Measurements from ENCODE around the gene HDGFL1. TPM values are rescaled to one million over a fixed set of nuclear protein-coding genes. Genes with fewer than 3 reads are reported as not detected.

Gene HDGFL1
- total and polyA plus RNA-seq, 2 experiments from 2014 or later, result not detected

DNA sequence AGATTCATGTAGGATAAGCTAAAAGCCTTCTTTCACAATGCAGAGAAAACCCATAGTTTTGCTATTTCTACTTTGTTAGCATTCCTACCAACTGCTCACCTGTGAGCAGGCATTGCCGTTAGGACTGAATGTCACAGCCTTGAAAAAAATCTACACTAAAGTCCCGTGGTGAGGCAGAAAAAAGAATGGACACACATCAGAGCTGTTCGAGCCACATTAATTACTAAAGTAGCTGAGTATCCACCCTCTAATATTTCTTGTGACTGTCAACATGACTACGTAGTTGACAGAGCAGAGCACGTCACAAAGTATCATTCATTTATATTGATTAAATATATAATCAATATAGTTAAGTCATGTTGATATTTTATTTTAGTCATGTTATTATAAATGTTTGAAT, 10.1 kb downstream of the HDGFL1 start (continued):
- TF ChIP-seq EZH2 (IDR thresholded peaks at IDR 0.05; ENCODE audit: low read depth, unreplicated experiment) (no peak), EZH2phosphoT487 (IDR thresholded peaks at IDR 0.05; ENCODE audit: unreplicated experiment) (no peak), CREB1 (CRISPR knock-in tag; IDR thresholded peaks at IDR 0.05; ENCODE audit: low read depth) (no peak), JUNB (IDR thresholded peaks at IDR 0.05; ENCODE audit: unreplicated experiment) (no peak), ZNF114 (CRISPR knock-in tag; IDR thresholded peaks at IDR 0.05) (no peak), POLR2AphosphoS5 (IDR thresholded peaks at IDR 0.05; ENCODE audit: low read depth) (no peak), ZNF331 (CRISPR knock-in tag; IDR thresholded peaks at IDR 0.05; ENCODE audit: low read depth) (no peak)
- TF ChIP-seq, protein P1, sequence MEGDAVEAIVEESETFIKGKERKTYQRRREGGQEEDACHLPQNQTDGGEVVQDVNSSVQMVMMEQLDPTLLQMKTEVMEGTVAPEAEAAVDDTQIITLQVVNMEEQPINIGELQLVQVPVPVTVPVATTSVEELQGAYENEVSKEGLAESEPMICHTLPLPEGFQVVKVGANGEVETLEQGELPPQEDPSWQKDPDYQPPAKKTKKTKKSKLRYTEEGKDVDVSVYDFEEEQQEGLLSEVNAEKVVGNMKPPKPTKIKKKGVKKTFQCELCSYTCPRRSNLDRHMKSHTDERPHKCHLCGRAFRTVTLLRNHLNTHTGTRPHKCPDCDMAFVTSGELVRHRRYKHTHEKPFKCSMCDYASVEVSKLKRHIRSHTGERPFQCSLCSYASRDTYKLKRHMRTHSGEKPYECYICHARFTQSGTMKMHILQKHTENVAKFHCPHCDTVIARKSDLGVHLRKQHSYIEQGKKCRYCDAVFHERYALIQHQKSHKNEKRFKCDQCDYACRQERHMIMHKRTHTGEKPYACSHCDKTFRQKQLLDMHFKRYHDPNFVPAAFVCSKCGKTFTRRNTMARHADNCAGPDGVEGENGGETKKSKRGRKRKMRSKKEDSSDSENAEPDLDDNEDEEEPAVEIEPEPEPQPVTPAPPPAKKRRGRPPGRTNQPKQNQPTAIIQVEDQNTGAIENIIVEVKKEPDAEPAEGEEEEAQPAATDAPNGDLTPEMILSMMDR (conservative IDR thresholded peaks at IDR 0.05; ENCODE audit: low read depth in 2 of 2), result no peak
- TF ChIP-seq, protein P2, sequence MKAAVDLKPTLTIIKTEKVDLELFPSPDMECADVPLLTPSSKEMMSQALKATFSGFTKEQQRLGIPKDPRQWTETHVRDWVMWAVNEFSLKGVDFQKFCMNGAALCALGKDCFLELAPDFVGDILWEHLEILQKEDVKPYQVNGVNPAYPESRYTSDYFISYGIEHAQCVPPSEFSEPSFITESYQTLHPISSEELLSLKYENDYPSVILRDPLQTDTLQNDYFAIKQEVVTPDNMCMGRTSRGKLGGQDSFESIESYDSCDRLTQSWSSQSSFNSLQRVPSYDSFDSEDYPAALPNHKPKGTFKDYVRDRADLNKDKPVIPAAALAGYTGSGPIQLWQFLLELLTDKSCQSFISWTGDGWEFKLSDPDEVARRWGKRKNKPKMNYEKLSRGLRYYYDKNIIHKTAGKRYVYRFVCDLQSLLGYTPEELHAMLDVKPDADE (IDR thresholded peaks at IDR 0.05), result no peak

DNA sequence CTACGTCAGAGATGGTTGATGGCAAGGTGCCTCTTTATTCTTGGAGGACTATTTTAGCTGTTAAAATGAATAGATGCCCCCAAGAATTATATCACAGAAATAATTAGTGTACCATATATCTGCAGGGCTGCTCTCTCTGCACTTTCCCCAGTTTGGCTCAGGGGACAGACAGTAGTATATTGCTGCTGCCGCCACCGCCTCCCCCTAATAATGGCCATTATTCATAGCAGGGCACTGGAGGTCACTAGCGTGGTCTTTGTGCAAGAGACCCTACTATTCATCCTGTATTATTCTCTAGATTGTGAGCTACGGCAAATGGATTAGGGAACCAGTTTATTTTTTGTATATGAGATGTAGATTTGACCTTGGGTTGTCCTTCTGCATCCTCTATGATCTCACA, 11.0 kb downstream of the HDGFL1 start:
- no peak overlapping the region for H2AFZ ChIP-seq
- Mint-ChIP-seq H3K4me1 (peaks cover 45% of the 10 kb centered on the region), H3K9me3 (no peaks in the 10 kb centered on the region), H3K27ac (0 out of 2 replicates have a peak overlapping the region, but pooled peaks have one; percentile 36), H3K36me3 (ENCODE audit: low read depth) (no peaks in the 10 kb centered on the region), H3K27me3 (ENCODE audit: insufficient read depth, low read depth, poor library complexity) (no peaks in the 10 kb centered on the region), H3K4me3 (no peak overlapping the region)
- H3K9me2 ChIP-seq (ENCODE audit: insufficient read depth), result no peaks in the 10 kb centered on the region
- no peaks in the 10 kb centered on the region for H3F3A ChIP-seq (replicated peaks; ENCODE audit: low read depth)
- ATAC-seq, result no peak
- H3K4me3 ChIP-seq, result no peak overlapping the region
- peaks cover 28% of the 10 kb centered on the region for H3K4me1 ChIP-seq (ENCODE audit: insufficient read depth)
- no peaks in the 10 kb centered on the region for H3K36me3 ChIP-seq (ENCODE audit: insufficient read depth)
- TF ChIP-seq ZNF114 (CRISPR knock-in tag; IDR thresholded peaks at IDR 0.05), result no peak
- no peaks in the 10 kb centered on the region for H3K79me2 ChIP-seq (replicated peaks; ENCODE audit: insufficient read depth)
- no peak overlapping the region for H3K4me2 ChIP-seq
- no peaks in the 10 kb centered on the region for H3K27me3 ChIP-seq (ENCODE audit: insufficient read depth)
- H3K27ac ChIP-seq (ENCODE audit: low read depth), result no peak overlapping the region
- H4K20me1 ChIP-seq (replicated peaks; ENCODE audit: insufficient read depth), result no peaks in the 10 kb centered on the region
- no peak for DNase-seq (ENCODE audit: low spot score)

DNA sequence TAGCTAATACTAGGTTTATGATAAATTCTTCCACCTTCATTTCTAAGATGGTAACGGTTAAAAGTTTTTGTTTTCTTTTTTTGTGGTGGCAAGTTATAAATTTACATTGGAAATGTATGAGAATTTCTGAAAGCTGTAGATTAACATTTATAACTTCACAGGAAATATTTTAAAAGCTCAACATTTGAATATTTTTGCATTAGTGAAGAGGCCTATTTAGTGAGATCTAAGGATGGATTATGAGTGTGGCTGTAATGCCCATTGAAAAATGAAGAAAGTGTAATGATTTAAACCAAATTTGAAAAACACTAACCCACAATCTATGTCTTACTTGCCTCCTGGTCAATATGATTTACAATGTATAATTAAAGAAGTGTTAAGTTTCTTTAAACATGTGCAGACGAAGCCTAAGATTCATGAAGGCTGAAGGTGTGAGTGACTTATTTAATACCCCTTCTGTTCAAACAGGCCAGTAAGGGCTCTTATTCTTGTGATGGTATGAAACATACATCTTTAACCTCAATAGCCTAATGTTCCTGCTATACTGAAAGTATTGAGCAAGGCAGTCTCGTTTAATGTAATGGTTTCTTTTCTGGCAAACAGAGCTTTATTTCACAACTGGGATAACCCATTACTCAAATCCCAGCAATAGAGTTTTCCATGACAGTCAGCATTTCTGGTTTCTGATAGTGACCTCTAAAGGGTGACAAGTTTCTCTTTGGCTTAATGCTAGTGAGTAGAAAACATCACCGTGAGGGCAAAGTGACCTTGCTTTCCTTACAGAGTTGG, 13.2 kb downstream of the HDGFL1 start:
- H3K27me3 ChIP-seq (ENCODE audit: insufficient read depth), result no peaks in the 10 kb centered on the region
- H3K4me1 Mint-ChIP-seq, result peaks cover 43% of the 10 kb centered on the region
- peaks cover 28% of the 10 kb centered on the region for H3K4me1 ChIP-seq (ENCODE audit: insufficient read depth)
- DNase-seq (ENCODE audit: low spot score) (no peak), ATAC-seq (no peak)
- no peaks in the 10 kb centered on the region for H4K20me1 ChIP-seq (replicated peaks; ENCODE audit: insufficient read depth)
- no peak overlapping the region for H2AFZ ChIP-seq
- no peak overlapping the region for H3K4me3 ChIP-seq
- no peaks in the 10 kb centered on the region for H3K36me3 Mint-ChIP-seq (ENCODE audit: low read depth)
- H3K9me3 Mint-ChIP-seq, result no peaks in the 10 kb centered on the region
- no peaks in the 10 kb centered on the region for H3K9me2 ChIP-seq (ENCODE audit: insufficient read depth)
- no peaks in the 10 kb centered on the region for H3K79me2 ChIP-seq (replicated peaks; ENCODE audit: insufficient read depth)
- no peaks in the 10 kb centered on the region for H3F3A ChIP-seq (replicated peaks; ENCODE audit: low read depth)
- no peaks in the 10 kb centered on the region for H3K36me3 ChIP-seq (ENCODE audit: insufficient read depth)
- H3K4me2 ChIP-seq, result 0 out of 2 replicates have a peak overlapping the region, but pooled peaks have one; percentile 9
- H3K4me3 Mint-ChIP-seq, result no peak overlapping the region
- no peak overlapping the region for H3K27ac Mint-ChIP-seq
- no peaks in the 10 kb centered on the region for H3K27me3 Mint-ChIP-seq (ENCODE audit: insufficient read depth, low read depth, poor library complexity)
- no peak overlapping the region for H3K27ac ChIP-seq (ENCODE audit: low read depth)
- TF ChIP-seq POLR2AphosphoS5 (IDR thresholded peaks at IDR 0.05; ENCODE audit: low read depth) (no peak), CREB1 (CRISPR knock-in tag; IDR thresholded peaks at IDR 0.05; ENCODE audit: low read depth) (no peak), EZH2phosphoT487 (IDR thresholded peaks at IDR 0.05; ENCODE audit: unreplicated experiment) (no peak), JUNB (IDR thresholded peaks at IDR 0.05; ENCODE audit: unreplicated experiment) (no peak), EZH2 (IDR thresholded peaks at IDR 0.05; ENCODE audit: low read depth, unreplicated experiment) (no peak), ZNF331 (CRISPR knock-in tag; IDR thresholded peaks at IDR 0.05; ENCODE audit: low read depth) (no peak), ZNF114 (CRISPR knock-in tag; IDR thresholded peaks at IDR 0.05) (no peak), STAT1 (IDR thresholded peaks at IDR 0.05; ENCODE audit: unreplicated experiment) (no peak)
- TF ChIP-seq, protein P3, sequence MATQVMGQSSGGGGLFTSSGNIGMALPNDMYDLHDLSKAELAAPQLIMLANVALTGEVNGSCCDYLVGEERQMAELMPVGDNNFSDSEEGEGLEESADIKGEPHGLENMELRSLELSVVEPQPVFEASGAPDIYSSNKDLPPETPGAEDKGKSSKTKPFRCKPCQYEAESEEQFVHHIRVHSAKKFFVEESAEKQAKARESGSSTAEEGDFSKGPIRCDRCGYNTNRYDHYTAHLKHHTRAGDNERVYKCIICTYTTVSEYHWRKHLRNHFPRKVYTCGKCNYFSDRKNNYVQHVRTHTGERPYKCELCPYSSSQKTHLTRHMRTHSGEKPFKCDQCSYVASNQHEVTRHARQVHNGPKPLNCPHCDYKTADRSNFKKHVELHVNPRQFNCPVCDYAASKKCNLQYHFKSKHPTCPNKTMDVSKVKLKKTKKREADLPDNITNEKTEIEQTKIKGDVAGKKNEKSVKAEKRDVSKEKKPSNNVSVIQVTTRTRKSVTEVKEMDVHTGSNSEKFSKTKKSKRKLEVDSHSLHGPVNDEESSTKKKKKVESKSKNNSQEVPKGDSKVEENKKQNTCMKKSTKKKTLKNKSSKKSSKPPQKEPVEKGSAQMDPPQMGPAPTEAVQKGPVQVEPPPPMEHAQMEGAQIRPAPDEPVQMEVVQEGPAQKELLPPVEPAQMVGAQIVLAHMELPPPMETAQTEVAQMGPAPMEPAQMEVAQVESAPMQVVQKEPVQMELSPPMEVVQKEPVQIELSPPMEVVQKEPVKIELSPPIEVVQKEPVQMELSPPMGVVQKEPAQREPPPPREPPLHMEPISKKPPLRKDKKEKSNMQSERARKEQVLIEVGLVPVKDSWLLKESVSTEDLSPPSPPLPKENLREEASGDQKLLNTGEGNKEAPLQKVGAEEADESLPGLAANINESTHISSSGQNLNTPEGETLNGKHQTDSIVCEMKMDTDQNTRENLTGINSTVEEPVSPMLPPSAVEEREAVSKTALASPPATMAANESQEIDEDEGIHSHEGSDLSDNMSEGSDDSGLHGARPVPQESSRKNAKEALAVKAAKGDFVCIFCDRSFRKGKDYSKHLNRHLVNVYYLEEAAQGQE (IDR thresholded peaks at IDR 0.05; ENCODE audit: unreplicated experiment), result no peak
